Osteoblast (primary cell): ENCODE results near the gene COL4A2. TPM values are rescaled to one million over a fixed set of nuclear protein-coding genes. Genes with fewer than 3 reads are reported as not detected.
A peak's percentile ranks its signal among the peaks of the same experiment; 100 is the strongest.

ENCODE experiments used
- DNase-seq: peaks from one replicate; pipeline ENCODE4 v3.0.0; 2011; ENCODE audit warnings: low spot score, mixed read lengths; ENCODE audit not compliant: insufficient read length; ENCODE audit errors: missing footprints
- H2AFZ ChIP-seq: 2 replicates; pipeline ENCODE4 v1.6.0; 2011; ENCODE audit warnings: mild to moderate bottlenecking, low read length
- H3K27ac ChIP-seq: 2 replicates; pipeline ENCODE4 v1.5.1; 2011; ENCODE audit warnings: mild to moderate bottlenecking, low read depth, low read length, moderate library complexity
- H3K27me3 ChIP-seq: 2 replicates; pipeline ENCODE4 v1.6.0; 2012; ENCODE audit warnings: mild to moderate bottlenecking, control low read depth, inconsistent platforms, low read length, moderate library complexity; ENCODE audit not compliant: insufficient read depth
- H3K36me3 ChIP-seq: 2 replicates; pipeline ENCODE4 v1.5.1; 2011; ENCODE audit warnings: mild to moderate bottlenecking, low read length, control low read depth, moderate library complexity; ENCODE audit not compliant: insufficient read depth
- H3K4me1 ChIP-seq: 2 replicates; pipeline ENCODE4 v1.5.1; 2011; ENCODE audit warnings: mild to moderate bottlenecking, low read length, control low read depth, moderate library complexity; ENCODE audit not compliant: insufficient read depth
- H3K4me2 ChIP-seq: 2 replicates; pipeline ENCODE4 v1.6.0; 2011; ENCODE audit warnings: mild to moderate bottlenecking, low read length; ENCODE audit not compliant: insufficient read depth
- H3K4me3 ChIP-seq: fragments of 200-600 bp; sonication (generic); 3 replicates; pipeline ENCODE4 v1.5.1; 2012; ENCODE audit warnings: mild to moderate bottlenecking, low read length, inconsistent platforms; ENCODE audit not compliant: insufficient read depth
- H3K79me2 ChIP-seq: 2 replicates; pipeline ENCODE4 v1.6.0; 2012; ENCODE audit warnings: mild to moderate bottlenecking, low read length, control low read depth, inconsistent platforms; ENCODE audit not compliant: insufficient read depth
- H3K9me3 ChIP-seq: 2 replicates; pipeline ENCODE4 v1.5.1; 2011; ENCODE audit warnings: low read depth, low read length, control low read depth
- H4K20me1 ChIP-seq: 2 replicates; pipeline ENCODE4 v1.6.0; 2012; ENCODE audit warnings: mild to moderate bottlenecking, low read length, control low read depth; ENCODE audit not compliant: insufficient read depth
- total RNA-seq: library from RNA; depleted of rRNA; stranded (reverse); fragments of >200 nt; gene quantifications from 2 replicates; pipeline ENCODE4 v1.2.3, GENCODE V29; 2012
- TF ChIP-seq, protein P1 (sequence below): IDR thresholded peaks from 2 replicates; pipeline ENCODE4 v1.5.1; 2011; ENCODE audit warnings: mild to moderate bottlenecking, low read depth, low read length, moderate library complexity; ENCODE audit errors: extremely low read depth

The COL4A2 gene
- total RNA-seq, 1 donor = 267 TPM

DNA sequence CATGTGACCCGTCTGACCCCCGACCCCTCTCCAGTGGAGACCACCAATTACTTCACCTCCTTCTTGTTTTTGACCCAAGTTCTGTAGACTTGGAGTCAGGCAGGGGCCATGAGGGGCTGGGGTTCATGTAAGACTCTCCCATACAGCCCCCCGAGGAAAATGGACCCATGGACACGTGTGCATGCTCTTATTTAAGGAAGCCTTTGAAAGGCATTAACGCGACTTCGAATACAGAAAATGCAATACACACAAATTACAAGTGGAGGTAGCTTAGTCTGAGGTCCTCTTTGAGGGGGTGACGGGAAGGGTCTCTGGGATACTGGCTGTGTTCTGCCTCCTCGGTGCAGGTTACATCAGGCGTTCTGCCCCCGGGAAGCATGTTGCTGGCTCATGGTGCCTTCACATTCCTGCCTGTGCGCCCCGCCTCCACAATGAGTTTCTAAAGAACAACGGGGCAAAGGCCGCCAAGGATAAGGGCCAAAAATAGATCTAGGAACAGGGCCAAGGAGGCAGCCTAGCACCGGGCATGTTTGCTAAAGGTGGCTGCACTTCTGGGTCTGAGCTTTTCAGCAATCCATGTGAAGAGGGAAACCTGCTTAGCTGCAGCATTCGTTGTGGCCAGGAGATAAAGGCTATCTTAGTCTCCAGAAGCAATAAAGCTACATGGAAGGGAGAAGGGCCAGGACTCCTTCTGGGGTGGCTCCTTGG, 199.9 kb downstream of the COL4A2 start:
- H3K4me3 ChIP-seq = no peak overlapping the region
- TF ChIP-seq, protein P1, sequence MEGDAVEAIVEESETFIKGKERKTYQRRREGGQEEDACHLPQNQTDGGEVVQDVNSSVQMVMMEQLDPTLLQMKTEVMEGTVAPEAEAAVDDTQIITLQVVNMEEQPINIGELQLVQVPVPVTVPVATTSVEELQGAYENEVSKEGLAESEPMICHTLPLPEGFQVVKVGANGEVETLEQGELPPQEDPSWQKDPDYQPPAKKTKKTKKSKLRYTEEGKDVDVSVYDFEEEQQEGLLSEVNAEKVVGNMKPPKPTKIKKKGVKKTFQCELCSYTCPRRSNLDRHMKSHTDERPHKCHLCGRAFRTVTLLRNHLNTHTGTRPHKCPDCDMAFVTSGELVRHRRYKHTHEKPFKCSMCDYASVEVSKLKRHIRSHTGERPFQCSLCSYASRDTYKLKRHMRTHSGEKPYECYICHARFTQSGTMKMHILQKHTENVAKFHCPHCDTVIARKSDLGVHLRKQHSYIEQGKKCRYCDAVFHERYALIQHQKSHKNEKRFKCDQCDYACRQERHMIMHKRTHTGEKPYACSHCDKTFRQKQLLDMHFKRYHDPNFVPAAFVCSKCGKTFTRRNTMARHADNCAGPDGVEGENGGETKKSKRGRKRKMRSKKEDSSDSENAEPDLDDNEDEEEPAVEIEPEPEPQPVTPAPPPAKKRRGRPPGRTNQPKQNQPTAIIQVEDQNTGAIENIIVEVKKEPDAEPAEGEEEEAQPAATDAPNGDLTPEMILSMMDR = no peak
- H3K27me3 ChIP-seq = no peaks in the 10 kb centered on the region
- no peak overlapping the region for H2AFZ ChIP-seq
- peaks cover 6% of the 10 kb centered on the region for H4K20me1 ChIP-seq
- H3K4me1 ChIP-seq = peaks cover 14% of the 10 kb centered on the region
- no peaks in the 10 kb centered on the region for H3K79me2 ChIP-seq
- peaks cover 88% of the 10 kb centered on the region for H3K36me3 ChIP-seq
- H3K27ac ChIP-seq = no peak overlapping the region
- H3K4me2 ChIP-seq = no peak overlapping the region
- H3K9me3 ChIP-seq = no peaks in the 10 kb centered on the region
- DNase-seq = peak; percentile 89

DNA sequence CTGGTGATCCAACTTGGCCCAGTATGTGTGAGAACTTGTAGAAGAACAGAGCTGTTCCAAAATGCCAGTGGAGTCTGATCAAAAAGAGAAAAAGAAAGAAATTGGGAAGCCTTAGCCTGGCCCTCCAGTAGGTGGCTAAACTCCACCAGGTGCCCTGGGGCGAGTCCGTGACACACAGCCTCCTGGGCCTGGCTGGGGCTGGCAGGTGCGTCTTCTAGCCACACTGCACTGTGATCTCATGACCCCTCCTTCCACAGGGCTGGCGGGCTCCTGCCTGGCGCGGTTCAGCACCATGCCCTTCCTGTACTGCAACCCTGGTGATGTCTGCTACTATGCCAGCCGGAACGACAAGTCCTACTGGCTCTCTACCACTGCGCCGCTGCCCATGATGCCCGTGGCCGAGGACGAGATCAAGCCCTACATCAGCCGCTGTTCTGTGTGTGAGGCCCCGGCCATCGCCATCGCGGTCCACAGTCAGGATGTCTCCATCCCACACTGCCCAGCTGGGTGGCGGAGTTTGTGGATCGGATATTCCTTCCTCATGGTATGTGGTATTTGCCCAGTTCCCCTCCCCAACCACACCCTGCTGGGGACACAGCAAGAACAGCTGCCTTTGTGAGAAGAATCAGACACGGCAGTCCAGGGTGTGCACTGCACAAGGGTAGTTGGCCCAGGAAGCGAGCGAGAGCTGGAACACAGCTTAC, 200.7 kb downstream of the COL4A2 start:
- no peak overlapping the region for H2AFZ ChIP-seq
- peak; percentile 77 for DNase-seq
- H3K9me3 ChIP-seq = no peaks in the 10 kb centered on the region
- no peak overlapping the region for H3K4me3 ChIP-seq
- no peaks in the 10 kb centered on the region for H3K79me2 ChIP-seq
- TF ChIP-seq, protein P1 = no peak
- H3K27me3 ChIP-seq = no peaks in the 10 kb centered on the region
- H3K4me1 ChIP-seq = peaks cover 14% of the 10 kb centered on the region
- no peak overlapping the region for H3K4me2 ChIP-seq
- peaks cover 88% of the 10 kb centered on the region for H3K36me3 ChIP-seq
- no peak overlapping the region for H3K27ac ChIP-seq
- H4K20me1 ChIP-seq = peaks cover 6% of the 10 kb centered on the region

DNA sequence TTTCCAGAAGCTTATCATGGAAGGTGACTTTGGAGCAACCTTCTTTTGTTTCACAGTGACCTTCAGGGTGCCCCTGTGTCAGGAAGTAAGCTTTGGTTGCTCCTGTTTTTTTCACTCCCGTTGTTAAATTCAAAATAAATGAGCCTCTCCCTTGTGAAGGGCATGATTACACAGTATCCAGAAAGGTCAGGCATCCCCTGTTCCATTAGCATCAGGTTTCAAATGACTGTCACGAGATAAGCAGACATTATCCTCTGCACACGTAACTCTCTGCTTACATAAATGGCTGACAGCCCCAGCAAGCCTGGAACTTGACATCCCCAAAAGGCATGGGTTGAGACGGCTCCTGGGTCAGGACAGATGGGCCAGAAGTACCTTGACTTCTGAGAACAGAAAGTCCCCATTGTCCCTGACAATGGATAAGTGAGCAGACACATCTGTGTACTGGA, 202.4 kb downstream of the COL4A2 start:
- H3K9me3 ChIP-seq = no peaks in the 10 kb centered on the region
- H3K79me2 ChIP-seq = no peaks in the 10 kb centered on the region
- peaks cover 8% of the 10 kb centered on the region for H4K20me1 ChIP-seq
- H3K36me3 ChIP-seq = peaks cover 89% of the 10 kb centered on the region
- no peak overlapping the region for H3K27ac ChIP-seq
- peak; percentile 55 for DNase-seq
- H3K27me3 ChIP-seq = no peaks in the 10 kb centered on the region
- no peak overlapping the region for H3K4me3 ChIP-seq
- TF ChIP-seq, protein P1 = no peak
- peaks cover 5% of the 10 kb centered on the region for H3K4me1 ChIP-seq
- no peak overlapping the region for H2AFZ ChIP-seq
- no peak overlapping the region for H3K4me2 ChIP-seq

DNA sequence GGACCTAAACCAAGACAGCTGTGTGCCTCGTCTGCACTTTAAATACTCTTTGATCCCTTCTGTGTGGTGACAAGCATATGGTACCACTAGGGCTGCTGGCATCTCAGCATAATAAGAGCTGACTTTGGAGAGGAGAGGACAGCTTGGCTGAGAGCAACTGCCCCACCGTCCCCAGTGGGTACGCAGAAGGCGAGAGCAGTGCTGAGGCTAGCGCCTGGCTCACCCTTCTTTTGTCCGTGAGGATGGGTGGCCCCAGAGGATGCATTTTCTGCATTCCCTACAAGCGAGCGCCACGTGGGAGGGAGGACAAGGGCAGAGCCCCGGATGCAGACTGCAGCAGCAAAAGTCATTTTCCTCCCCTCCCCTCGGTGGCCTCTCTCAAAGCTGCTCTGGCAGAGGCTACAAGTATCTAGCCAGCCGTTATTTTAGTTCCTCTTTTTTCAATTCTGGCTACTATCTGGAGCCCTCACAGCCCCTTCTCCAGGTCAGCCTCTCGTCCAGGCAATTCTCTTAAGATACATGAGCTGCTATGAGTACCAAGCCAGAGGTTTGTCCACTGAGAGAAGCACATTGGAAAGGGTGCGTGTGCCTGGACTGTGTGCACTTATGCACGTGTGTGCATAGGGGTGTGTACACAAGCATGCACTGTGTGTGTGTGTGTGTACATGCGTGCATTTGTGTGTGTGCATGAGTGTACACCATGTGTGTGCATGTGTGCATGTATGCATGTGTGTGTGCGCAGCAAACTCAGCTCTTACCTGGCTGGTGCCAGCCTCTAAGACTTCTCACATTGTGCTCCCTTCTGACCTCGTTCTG, 203.1 kb downstream of the COL4A2 start:
- peaks cover 5% of the 10 kb centered on the region for H3K4me1 ChIP-seq
- no peaks in the 10 kb centered on the region for H3K27me3 ChIP-seq
- peak; percentile 60 for DNase-seq
- no peak overlapping the region for H3K4me3 ChIP-seq
- no peaks in the 10 kb centered on the region for H3K9me3 ChIP-seq
- H3K36me3 ChIP-seq = peaks cover 94% of the 10 kb centered on the region
- no peak overlapping the region for H3K27ac ChIP-seq
- no peak overlapping the region for H3K4me2 ChIP-seq
- no peaks in the 10 kb centered on the region for H3K79me2 ChIP-seq
- TF ChIP-seq, protein P1 = no peak
- H2AFZ ChIP-seq = no peak overlapping the region
- H4K20me1 ChIP-seq = peaks cover 8% of the 10 kb centered on the region
